GM18505 (cell line): ENCODE data around the gene ERCC6L.

Source experiments
- ATAC-seq: cut with Tn5 transposase; IDR thresholded peaks from one replicate; pipeline ENCODE4 v1.9.1; 2021; ENCODE audit not compliant: unreplicated experiment
- POLR2A ChIP-seq: IDR thresholded peaks from 4 replicates; pipeline ENCODE4 v1.6.1; 2011; ENCODE audit warnings: borderline replicate concordance; ENCODE audit not compliant: insufficient read depth, insufficient read length; ENCODE audit errors: extremely low read depth

The ERCC6L gene

GRCh38 chrX:72169008-72169728 lies 69.7 kb downstream of the ERCC6L start:
- no peak for TF ChIP-seq POLR2A
- ATAC-seq = no peak

- TF ChIP-seq POLR2A = no peak
- ATAC-seq = no peak
Observed at GRCh38 chrX:72165551-72165950, 73.3 kb downstream of the ERCC6L start.

- no peak for ATAC-seq
- no peak for TF ChIP-seq POLR2A
Observed at GRCh38 chrX:72159769-72160168, 79.1 kb downstream of the ERCC6L start.

GRCh38 chrX:72158773-72159172 lies 80.1 kb downstream of the ERCC6L start:
- no peak for ATAC-seq

More at GRCh38 chrX:72158773-72159172, 80.1 kb downstream of the ERCC6L start:
- no peak for TF ChIP-seq POLR2A
